IMR-90 (cell line): ENCODE results near the gene CAMK2D.

Source experiments
- BHLHE40 ChIP-seq: fragments of 150-350 bp; IDR thresholded peaks from 2 replicates; pipeline ENCODE4 v1.6.1; 2016; ENCODE audit warnings: mild to moderate bottlenecking, low read depth, low read length
- CEBPB ChIP-seq: IDR thresholded peaks from 2 replicates; pipeline ENCODE4 v1.6.1; 2012; ENCODE audit warnings: low read depth, low read length, improper control_type of control experiment
- CTCF ChIP-seq: conservative IDR thresholded peaks from 2 replicates; pipeline ENCODE4 v1.5.1; 2012; ENCODE audit warnings: mild to moderate bottlenecking, low read depth, low read length, improper control_type of control experiment
- ELK1 ChIP-seq: fragments of 150-350 bp; IDR thresholded peaks from 2 replicates; pipeline ENCODE4 v1.6.1; 2016; ENCODE audit warnings: low read depth, mild to moderate bottlenecking, low read length, moderate library complexity, borderline replicate concordance
- FOS ChIP-seq: fragments of 150-350 bp; IDR thresholded peaks from 2 replicates; pipeline ENCODE4 v1.6.1; 2016; ENCODE audit warnings: low read depth, low read length
- MAFK ChIP-seq: IDR thresholded peaks from 2 replicates; pipeline ENCODE4 v1.6.1; 2012; ENCODE audit warnings: low read depth, low read length, improper control_type of control experiment
- MAZ ChIP-seq: IDR thresholded peaks from 2 replicates; pipeline ENCODE4 v1.6.1; 2012; ENCODE audit warnings: low read depth, mild to moderate bottlenecking, low read length, improper control_type of control experiment, moderate library complexity, borderline replicate concordance
- MXI1 ChIP-seq: IDR thresholded peaks from 2 replicates; pipeline ENCODE4 v1.6.1; 2012; ENCODE audit warnings: low read depth, mild to moderate bottlenecking, low read length, moderate library complexity, borderline replicate concordance
- NFE2L2 ChIP-seq: fragments of 150-350 bp; IDR thresholded peaks from 2 replicates; pipeline ENCODE4 v1.6.1; 2016; ENCODE audit warnings: low read depth, mild to moderate bottlenecking, low read length
- POLR2A ChIP-seq: IDR thresholded peaks from 2 replicates; pipeline ENCODE4 v1.6.1; 2012; ENCODE audit warnings: mild to moderate bottlenecking, low read depth, low read length
- RAD21 ChIP-seq: IDR thresholded peaks from 2 replicates; pipeline ENCODE4 v1.6.1; 2012; ENCODE audit warnings: low read length, improper control_type of control experiment
- RFX5 ChIP-seq: IDR thresholded peaks from 2 replicates; pipeline ENCODE4 v1.8.0; 2012; ENCODE audit warnings: low read depth, mild to moderate bottlenecking, low read length, moderate library complexity
- SMC3 ChIP-seq: fragments of 150-350 bp; IDR thresholded peaks from 2 replicates; pipeline ENCODE4 v1.6.1; 2016; ENCODE audit warnings: low read depth, mild to moderate bottlenecking, antibody characterized with exemption, low read length, moderate library complexity
- USF2 ChIP-seq: fragments of 150-350 bp; IDR thresholded peaks from 2 replicates; pipeline ENCODE4 v1.6.1; 2017; ENCODE audit warnings: mild to moderate bottlenecking, antibody characterized with exemption, low read length, low read depth

GRCh38 chr4:113750296-113750695 lies 11.2 kb downstream of the CAMK2D start:
- TF ChIP-seq CTCF: no peak
- no peak for TF ChIP-seq POLR2A
- no peak for TF ChIP-seq CEBPB
- TF ChIP-seq RAD21: no peak
- TF ChIP-seq USF2: no peak
- no peak for TF ChIP-seq ELK1
- no peak for TF ChIP-seq SMC3
- TF ChIP-seq RFX5: no peak
- no peak for TF ChIP-seq FOS
- TF ChIP-seq MAFK: no peak
- TF ChIP-seq MXI1: no peak
- no peak for TF ChIP-seq BHLHE40
- TF ChIP-seq MAZ: no peak
- no peak for TF ChIP-seq NFE2L2
